BLaER1 treated with 17β-estradiol and CSF1 and Interleukin-3, amounts not matched to agents 10 nM and 100 nM (cell line): Measurements from ENCODE around the gene TET2.
A peak's percentile ranks its signal among the peaks of the same experiment; 100 is the strongest.

Source experiments
- H3K27ac ChIP-seq, 11 experiments: shearing (Covaris generic); formaldehyde crosslinking; 2 replicates each; pipeline ENCODE4 v1.8.1; 2022
- H3K27me3 ChIP-seq, 11 experiments: shearing (Covaris generic); formaldehyde crosslinking; 2 replicates each; pipeline ENCODE4 v1.8.1; 2022
- H3K36me3 ChIP-seq, 11 experiments: shearing (Covaris generic); formaldehyde crosslinking; 2 replicates each; pipeline ENCODE4 v1.8.1; 2022
- H3K4me1 ChIP-seq, 10 experiments: shearing (Covaris generic); formaldehyde crosslinking; 2 replicates each; pipeline ENCODE4 v1.8.1; 2022
- H3K4me2 ChIP-seq, 11 experiments: shearing (Covaris generic); formaldehyde crosslinking; 2 replicates each; pipeline ENCODE4 v1.8.1; 2022
- H3K4me3 ChIP-seq, 10 experiments: shearing (Covaris generic); formaldehyde crosslinking; 2 replicates each; pipeline ENCODE4 v1.8.1; 2022
- H3K9ac ChIP-seq, 11 experiments: shearing (Covaris generic); formaldehyde crosslinking; 2 replicates each; pipeline ENCODE4 v1.8.1; 2022
- H3K9me3 ChIP-seq, 11 experiments: shearing (Covaris generic); formaldehyde crosslinking; replicated peaks in 1 of 11; 2 replicates each; pipeline ENCODE4 v1.8.1; 2022
- H4K20me1 ChIP-seq, 11 experiments: shearing (Covaris generic); formaldehyde crosslinking; 2 replicates each; pipeline ENCODE4 v1.8.1; 2022
- Cebpa-rat ChIP-seq, 11 experiments: shearing (Covaris generic); IDR thresholded peaks; 2 replicates each; pipeline ENCODE4 v1.8.1; 2022

The TET2 gene

DNA sequence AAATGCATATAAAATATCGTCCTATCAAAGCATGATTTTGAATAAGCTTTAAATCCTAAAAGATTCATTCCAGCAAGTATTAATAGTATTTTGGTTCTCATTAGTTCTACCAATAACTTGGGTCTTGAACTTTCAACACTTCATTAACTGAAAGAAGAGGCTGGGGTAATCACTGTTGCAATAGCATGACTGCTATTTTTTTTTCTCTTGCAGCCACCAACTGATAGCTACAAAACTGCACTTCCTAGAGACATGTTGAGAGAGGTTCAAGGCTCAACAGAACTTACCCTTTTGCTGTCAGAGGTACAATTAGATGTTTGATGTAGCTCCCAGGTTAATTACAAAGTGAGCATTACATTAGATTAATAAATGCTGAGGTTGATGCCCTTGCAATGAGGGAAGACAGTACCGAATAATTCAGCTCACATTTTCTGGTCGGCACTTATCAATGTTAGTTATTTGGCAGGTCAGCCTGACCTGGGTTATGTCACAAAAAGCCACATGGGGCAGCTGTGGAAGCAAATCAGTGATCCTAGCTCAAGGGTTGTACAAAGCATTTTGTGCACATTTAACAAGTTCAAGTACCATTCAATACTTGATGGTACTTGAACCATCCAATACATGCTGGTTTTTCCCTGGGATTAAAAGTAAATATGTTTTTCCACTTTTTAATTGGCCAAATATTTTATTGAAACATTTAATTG is 29.9 kb upstream of the TET2 start:
- Histone ChIP-seq H4K20me1 (no peaks in the 10 kb centered on the region), H3K27ac (peak overlapping the region in 4 of 11 experiments; percentile 45 to 97 (median 90); a peak in 7 of 22 replicates), H3K9me3 (peaks cover 0 to 10% (median 0%) of the 10 kb centered on the region in 11 experiments; a peak in 3 of 22 replicates), H3K4me1 (peaks cover 0 to 92% (median 53%) of the 10 kb centered on the region in 10 experiments; a peak in 15 of 20 replicates), H3K4me2 (peak overlapping the region in 5 of 11 experiments; percentile 42 to 80 (median 67); a peak in 9 of 22 replicates), H3K4me3 (no peak overlapping the region), H3K27me3 (no peaks in the 10 kb centered on the region), H3K36me3 (no peaks in the 10 kb centered on the region), H3K9ac (no peak overlapping the region)
- no peak for TF ChIP-seq Cebpa-rat (IDR thresholded peaks at IDR 0.05)

DNA sequence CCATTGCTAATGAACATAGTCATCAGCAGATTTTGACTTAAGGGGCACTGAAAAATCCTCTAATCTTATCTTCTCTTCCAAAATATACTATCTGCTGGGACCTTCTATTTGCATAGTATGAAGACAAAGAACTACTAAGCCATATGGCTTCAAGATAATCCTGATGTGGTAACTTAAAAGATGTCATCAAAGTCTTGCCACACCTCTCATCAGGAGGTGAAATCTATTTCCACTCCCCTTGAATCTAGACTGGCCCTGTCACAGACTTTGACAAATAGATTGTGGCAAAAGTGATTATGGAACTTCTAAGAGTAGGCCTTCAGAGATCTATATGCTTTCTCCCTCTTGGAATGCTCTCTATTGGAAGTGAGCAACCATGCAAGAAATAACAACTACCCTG is 27.3 kb upstream of the TET2 start:
- peaks cover 0 to 9% (median 0%) of the 10 kb centered on the region in 11 experiments; a peak in 2 of 22 replicates for H3K9me3 ChIP-seq
- H3K27ac ChIP-seq, result peak overlapping the region in 2 of 11 experiments; percentile 30; a peak in 1 of 22 replicates
- H3K4me3 ChIP-seq, result no peak overlapping the region
- TF ChIP-seq Cebpa-rat (IDR thresholded peaks at IDR 0.05), result no peak
- peaks cover 0 to 74% (median 28%) of the 10 kb centered on the region in 10 experiments; a peak in 14 of 20 replicates for H3K4me1 ChIP-seq
- H3K9ac ChIP-seq, result no peak overlapping the region
- H3K27me3 ChIP-seq, result no peaks in the 10 kb centered on the region
- peak overlapping the region in 3 of 11 experiments; percentile 50 to 65 (median 63); a peak in 2 of 22 replicates for H3K4me2 ChIP-seq
- H4K20me1 ChIP-seq, result no peaks in the 10 kb centered on the region
- no peaks in the 10 kb centered on the region for H3K36me3 ChIP-seq

DNA sequence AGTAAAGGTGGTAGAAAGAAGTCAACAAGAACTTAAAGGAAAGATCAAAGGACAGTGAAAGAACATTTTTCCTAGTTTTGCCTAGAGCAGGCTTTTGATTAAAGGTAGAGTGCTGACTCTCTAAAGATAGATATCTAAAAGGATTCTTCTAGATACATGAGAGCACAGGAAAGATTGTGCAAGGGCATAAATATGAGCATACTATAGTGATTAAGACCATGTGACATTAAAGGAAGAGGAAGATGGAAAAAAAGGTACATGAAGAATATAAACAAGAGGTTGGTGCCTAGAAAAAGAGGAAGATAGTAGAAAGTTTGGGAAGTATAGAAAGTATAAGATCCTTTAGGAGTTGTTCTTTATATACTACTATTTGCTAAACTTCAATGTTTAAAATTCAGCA is 26.1 kb upstream of the TET2 start:
- no peaks in the 10 kb centered on the region for H3K36me3 ChIP-seq
- peaks cover 0 to 9% (median 0%) of the 10 kb centered on the region in 11 experiments; a peak in 2 of 22 replicates for H3K9me3 ChIP-seq
- H3K4me2 ChIP-seq, result peak overlapping the region in 6 of 11 experiments; percentile 4 to 65 (median 56); a peak in 9 of 22 replicates
- peak overlapping the region in 5 of 11 experiments; percentile 27 to 60 (median 38); a peak in 8 of 22 replicates for H3K27ac ChIP-seq
- no peaks in the 10 kb centered on the region for H3K27me3 ChIP-seq
- TF ChIP-seq Cebpa-rat (IDR thresholded peaks at IDR 0.05), result no peak
- H3K4me1 ChIP-seq, result peaks cover 0 to 62% (median 17%) of the 10 kb centered on the region in 10 experiments; a peak in 11 of 20 replicates
- no peaks in the 10 kb centered on the region for H4K20me1 ChIP-seq
- no peak overlapping the region for H3K4me3 ChIP-seq
- H3K9ac ChIP-seq, result no peak overlapping the region

DNA sequence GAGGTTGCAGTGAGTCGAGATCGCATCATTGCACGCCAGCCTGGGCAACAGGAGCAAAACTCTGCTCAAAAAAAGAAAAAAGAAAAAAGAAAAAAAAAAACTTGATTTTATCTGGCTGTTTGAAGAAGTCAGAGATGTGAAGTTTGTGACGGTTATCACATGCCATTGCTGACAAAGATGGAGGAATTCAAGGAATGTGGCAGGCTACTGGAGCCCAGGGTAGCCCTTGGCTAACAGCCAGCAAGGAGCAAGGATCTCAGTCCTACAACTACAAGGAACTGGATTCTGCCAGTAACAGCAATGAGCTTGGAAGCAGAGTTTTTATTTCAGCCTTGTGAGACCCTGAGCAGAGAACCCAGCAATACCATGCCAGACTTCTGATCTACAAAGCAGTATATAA is 24.3 kb upstream of the TET2 start:
- H3K9me3 ChIP-seq, result peaks cover 0 to 9% (median 0%) of the 10 kb centered on the region in 11 experiments; a peak in 2 of 22 replicates
- no peaks in the 10 kb centered on the region for H4K20me1 ChIP-seq
- peaks cover 0 to 50% (median 8%) of the 10 kb centered on the region in 10 experiments; a peak in 10 of 20 replicates for H3K4me1 ChIP-seq
- H3K4me2 ChIP-seq, result 0 out of 22 replicates have a peak overlapping the region, but pooled peaks of 1 of the 11 experiments have one; percentile 14
- H3K27ac ChIP-seq, result no peak overlapping the region; a peak in 1 of 22 replicates
- no peak for TF ChIP-seq Cebpa-rat (IDR thresholded peaks at IDR 0.05)
- no peaks in the 10 kb centered on the region for H3K27me3 ChIP-seq
- no peak overlapping the region for H3K4me3 ChIP-seq
- H3K9ac ChIP-seq, result no peak overlapping the region
- no peaks in the 10 kb centered on the region for H3K36me3 ChIP-seq

DNA sequence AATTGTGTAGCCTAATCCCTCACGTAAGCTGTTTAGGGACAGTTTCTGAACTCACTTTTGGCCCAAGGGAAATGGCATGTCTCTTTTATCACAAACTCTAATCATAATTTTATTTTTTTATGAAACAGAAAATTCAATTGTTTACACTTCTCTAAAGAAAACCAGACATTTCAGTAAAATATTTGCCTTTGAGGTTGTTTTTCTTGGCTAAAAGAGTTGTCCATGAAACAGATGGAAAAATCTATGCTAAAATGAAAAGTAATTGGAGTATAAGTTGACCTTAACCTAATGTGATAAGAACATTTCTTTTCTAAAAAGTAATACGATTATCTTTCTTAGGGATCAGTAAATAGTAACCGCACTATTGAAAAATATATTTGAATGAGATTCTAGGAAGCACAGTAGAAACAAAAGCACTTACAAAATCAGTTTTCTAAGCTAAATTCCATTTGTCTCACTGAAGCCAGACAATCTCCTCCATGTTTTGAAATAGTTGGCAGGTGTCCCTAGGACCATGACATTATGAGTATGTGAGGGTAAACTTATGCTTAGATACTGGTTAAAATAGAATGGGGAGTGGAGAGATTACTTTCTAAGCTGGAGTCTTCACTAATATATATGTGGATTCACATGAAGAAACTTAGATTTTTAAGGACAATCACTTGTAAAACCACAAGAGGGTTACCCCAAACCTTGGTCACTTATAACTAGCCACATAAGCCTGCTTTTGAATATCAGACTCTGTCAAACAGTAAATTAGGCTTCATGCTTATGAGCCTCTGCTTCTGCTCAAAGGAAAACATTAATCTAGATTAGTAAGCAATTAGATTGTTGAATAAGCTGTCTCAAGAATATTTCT is 20.1 kb upstream of the TET2 start:
- Histone ChIP-seq H3K9ac (no peak overlapping the region), H4K20me1 (no peaks in the 10 kb centered on the region), H3K27me3 (no peaks in the 10 kb centered on the region), H3K4me3 (no peak overlapping the region), H3K4me1 (peaks cover 0 to 53% (median 3%) of the 10 kb centered on the region in 10 experiments; a peak in 9 of 20 replicates), H3K27ac (no peak overlapping the region), H3K9me3 (peaks cover 0 to 13% (median 0%) of the 10 kb centered on the region in 11 experiments; a peak in 2 of 22 replicates), H3K4me2 (no peak overlapping the region), H3K36me3 (no peaks in the 10 kb centered on the region)
- no peak for TF ChIP-seq Cebpa-rat (IDR thresholded peaks at IDR 0.05)

DNA sequence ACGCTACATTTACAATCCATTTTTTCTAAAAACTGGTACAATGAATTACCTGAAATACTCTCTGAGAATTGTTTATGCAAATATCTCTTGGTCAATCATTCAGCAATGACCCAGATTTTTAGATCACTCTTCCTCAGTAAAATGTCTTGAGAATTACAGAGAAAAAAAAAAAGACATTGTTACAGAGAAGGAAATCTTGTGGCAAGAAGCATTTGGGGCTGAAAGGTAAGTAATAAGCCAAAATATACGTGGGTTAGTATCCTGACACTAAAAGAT is 19.6 kb upstream of the TET2 start:
- Histone ChIP-seq H3K27ac (no peak overlapping the region), H3K36me3 (no peaks in the 10 kb centered on the region), H3K4me3 (no peak overlapping the region), H3K9me3 (peaks cover 0 to 13% (median 0%) of the 10 kb centered on the region in 11 experiments; a peak in 2 of 22 replicates), H3K4me1 (peaks cover 0 to 52% (median 3%) of the 10 kb centered on the region in 10 experiments; a peak in 9 of 20 replicates), H4K20me1 (no peaks in the 10 kb centered on the region), H3K27me3 (no peaks in the 10 kb centered on the region), H3K4me2 (no peak overlapping the region), H3K9ac (no peak overlapping the region)
- TF ChIP-seq Cebpa-rat (IDR thresholded peaks at IDR 0.05), result no peak

DNA sequence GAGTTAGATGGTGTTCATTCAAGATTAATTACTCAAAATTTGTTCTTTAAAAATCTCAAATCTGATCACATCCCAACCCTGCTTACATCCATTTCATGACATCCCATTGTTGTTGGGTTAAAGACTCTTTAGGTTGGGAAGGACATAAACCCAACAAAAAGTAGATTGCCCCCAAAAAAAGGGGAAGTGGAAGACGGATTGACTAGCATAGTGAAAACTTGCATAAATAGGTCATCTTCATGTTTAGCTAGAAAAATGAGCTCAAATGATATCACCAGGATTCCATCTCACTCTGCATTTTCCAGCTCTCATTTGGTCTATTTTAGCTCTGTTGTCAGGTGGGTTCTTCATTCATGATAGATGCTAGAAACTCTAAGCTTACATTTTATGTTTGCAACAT is 18.5 kb upstream of the TET2 start:
- H3K4me3 ChIP-seq, result no peak overlapping the region
- no peaks in the 10 kb centered on the region for H4K20me1 ChIP-seq
- peaks cover 0 to 15% (median 0%) of the 10 kb centered on the region in 11 experiments; a peak in 3 of 22 replicates for H3K9me3 ChIP-seq
- no peak overlapping the region for H3K9ac ChIP-seq
- no peak for TF ChIP-seq Cebpa-rat (IDR thresholded peaks at IDR 0.05)
- no peaks in the 10 kb centered on the region for H3K27me3 ChIP-seq
- peaks cover 0 to 49% (median 3%) of the 10 kb centered on the region in 10 experiments; a peak in 9 of 20 replicates for H3K4me1 ChIP-seq
- no peaks in the 10 kb centered on the region for H3K36me3 ChIP-seq
- H3K4me2 ChIP-seq, result peak overlapping the region in 5 of 11 experiments; percentile 15 to 77 (median 66); a peak in 10 of 22 replicates
- H3K27ac ChIP-seq, result peak overlapping the region in 2 of 11 experiments; percentile 24 to 56; a peak in 4 of 22 replicates

DNA sequence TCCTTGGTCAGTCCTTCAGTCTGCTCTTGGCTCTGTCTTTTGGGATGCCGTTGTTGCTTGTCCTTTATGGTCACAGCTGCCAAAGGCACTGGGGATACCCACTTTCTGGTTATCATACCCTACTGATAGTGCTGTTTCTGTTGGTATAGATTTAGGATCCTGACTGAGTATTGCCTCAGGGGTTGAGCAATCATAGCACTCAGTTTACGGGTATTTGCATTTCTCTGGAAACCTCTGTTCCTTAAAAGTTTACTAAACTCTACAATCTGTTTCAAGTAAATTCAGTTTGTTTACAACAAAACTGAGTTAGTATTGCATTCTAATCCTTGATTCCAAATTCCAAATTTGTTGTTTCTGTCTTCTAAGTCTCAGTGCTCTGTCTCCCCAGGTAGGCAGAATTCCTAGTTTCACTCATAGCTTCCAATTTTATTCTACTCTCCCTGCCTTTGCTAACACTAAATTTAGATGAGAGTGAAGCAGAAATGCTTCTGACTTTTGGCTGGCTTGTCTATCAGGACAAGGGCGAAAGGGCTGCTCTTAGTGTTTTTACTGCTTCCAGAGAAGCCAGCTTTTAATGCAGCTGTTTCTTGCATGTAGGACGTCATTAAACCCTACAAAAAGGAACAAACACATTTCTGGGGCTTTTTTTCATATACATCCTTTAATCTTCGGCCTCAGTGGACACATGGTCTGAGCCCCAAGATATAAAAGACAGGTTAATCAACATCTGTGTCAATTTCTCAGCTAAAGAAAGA is 17.2 kb upstream of the TET2 start:
- Histone ChIP-seq H4K20me1 (no peaks in the 10 kb centered on the region), H3K36me3 (no peaks in the 10 kb centered on the region), H3K4me2 (peak overlapping the region in 5 of 11 experiments; percentile 10 to 77 (median 66); a peak in 9 of 22 replicates), H3K27ac (peak overlapping the region in 3 of 11 experiments; percentile 2 to 56 (median 45); a peak in 5 of 22 replicates), H3K27me3 (no peaks in the 10 kb centered on the region), H3K9ac (peak overlapping the region in 1 of 11 experiments; percentile 69; a peak in 3 of 22 replicates), H3K4me3 (no peak overlapping the region), H3K9me3 (peaks cover 0 to 28% (median 0%) of the 10 kb centered on the region in 11 experiments; a peak in 4 of 22 replicates), H3K4me1 (peaks cover 0 to 61% (median 3%) of the 10 kb centered on the region in 10 experiments; a peak in 9 of 20 replicates)
- TF ChIP-seq Cebpa-rat (IDR thresholded peaks at IDR 0.05), result no peak
